ENCODE measurements around the gene CCIN. TPM values are rescaled to one million over a fixed set of nuclear protein-coding genes. Genes with fewer than 3 reads are reported as not detected.
A peak's percentile ranks its signal among the peaks of the same experiment; 100 is the strongest.
"Not testable (repeated sequence)": the region's sequence is repeated elsewhere in the genome, so short reads cannot be mapped to it uniquely, and the experiment has no call there.

Gene CCIN
- total RNA-seq = not detected

- DNase-seq = no peak
Observed at GRCh38 chr9:36169166-36169565, at the start of gene CCIN. Gene CCIN, plus strand, starts transcription at chr9:36169388. Its CDS starts 115 bp downstream, at chr9:36169503.

DNA sequence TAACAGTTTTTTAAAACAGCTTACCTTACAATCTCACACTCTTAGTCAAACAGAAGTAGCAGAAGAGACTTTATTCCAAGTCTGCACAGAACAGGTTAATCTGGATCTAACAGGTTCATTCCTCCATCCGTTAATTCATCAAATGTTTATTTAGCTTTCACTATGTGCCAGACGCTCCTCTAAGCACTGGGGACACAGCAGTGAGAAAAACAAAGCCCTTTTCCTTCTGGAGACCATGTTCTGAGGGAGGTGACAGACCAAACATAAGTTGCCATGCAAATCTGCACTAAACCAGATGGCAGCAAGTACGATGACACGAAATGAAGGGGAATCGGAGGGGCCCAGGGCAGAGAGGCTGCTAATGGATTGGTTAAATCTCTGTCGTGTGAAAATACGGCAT, 49.7 kb upstream of the CCIN start:
- no peak for DNase-seq

DNA sequence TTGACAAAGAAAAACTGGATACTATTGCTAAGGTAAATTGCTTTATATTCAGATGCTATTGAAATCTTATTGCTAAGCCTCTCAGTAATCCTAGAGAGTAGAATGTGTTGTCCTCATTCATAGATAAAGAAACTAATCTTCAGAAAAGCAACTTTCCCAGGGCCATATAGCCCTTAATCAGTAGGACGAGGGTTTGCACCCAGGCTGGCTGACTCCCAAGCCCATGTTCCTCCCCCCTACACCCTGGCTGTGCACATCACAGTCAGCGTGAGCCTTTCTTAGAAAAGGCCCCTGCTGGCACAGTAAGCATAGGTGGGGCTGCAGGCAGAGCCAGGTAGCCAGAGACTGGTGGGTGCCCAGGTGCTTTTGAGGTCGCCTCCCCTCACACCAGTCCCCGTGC, 48.5 kb upstream of the CCIN start:
- no peak for DNase-seq

- DNase-seq = no peak
Observed at GRCh38 chr9:36121971-36122370, 47.2 kb upstream of the CCIN start.

- no peak for DNase-seq
Observed at GRCh38 chr9:36123515-36123914, 45.7 kb upstream of the CCIN start.

DNA sequence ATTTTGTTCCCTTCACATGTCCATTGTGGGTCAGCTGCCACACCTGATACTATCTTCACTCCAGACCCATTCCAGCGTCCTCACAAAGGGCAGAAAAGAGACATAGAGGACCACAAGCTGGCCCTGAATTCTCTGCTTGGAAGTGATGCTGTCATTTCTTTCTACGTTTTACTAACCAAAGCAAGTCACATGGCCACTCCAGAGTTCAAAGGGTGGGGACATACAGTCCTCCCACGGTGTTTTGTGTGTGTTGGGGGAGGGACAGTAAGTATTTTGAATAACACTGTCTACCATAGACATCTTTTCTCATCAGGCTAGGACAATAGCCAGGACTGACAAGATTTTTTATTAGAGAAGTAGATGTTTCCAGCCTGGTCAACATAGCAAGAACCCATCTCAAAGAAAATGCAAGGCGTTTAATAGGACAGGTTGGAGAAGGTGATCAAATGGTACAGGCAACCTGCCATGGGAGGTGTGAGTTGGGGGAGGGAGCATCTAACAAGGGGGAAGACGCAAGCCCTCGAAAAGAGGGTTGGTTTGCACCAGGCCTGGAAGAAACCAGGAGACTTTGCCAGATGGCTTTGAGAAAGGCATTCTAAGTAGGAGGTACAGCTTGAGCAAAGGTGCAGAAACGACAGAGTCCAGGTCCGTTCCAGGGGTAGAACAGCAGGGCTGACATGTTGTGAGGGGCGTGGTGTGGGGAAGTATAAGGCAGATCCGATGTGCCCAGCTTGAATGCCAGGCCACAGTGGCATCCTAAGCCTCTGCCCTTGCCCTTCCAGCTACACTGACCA, 43.9 kb upstream of the CCIN start:
- DNase-seq = no peak

- no peak for DNase-seq
Observed at GRCh38 chr9:36126016-36126730, 43.0 kb upstream of the CCIN start.

GRCh38 chr9:36127652-36128244, 41.4 kb upstream of the CCIN start:
- DNase-seq = no peak

DNA sequence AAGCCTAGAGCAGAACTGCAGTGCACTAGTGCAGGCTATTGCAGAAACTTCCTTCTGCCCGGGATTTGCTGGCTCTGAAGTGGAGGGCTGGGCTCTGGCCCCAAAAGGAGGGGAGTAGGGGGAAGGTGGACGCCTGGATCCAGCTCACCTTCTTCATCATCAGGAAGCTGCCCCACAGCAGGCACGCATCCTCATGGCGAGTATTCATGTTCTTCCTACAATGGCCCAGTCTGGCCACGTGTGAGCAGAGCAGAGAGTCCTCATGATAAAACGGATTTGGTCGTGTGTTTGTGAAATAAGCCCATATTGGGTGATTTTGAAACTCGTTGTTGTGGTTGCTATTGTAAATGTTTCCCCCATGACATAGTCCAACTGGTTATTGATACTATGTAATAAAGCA, 40.8 kb upstream of the CCIN start:
- DNase-seq = no peak

- no peak for DNase-seq
Observed at GRCh38 chr9:36129139-36129538, 40.0 kb upstream of the CCIN start.

GRCh38 chr9:36131666-36132065, 37.5 kb upstream of the CCIN start:
- not testable (repeated sequence) for DNase-seq

- DNase-seq = no peak
Observed at GRCh38 chr9:36132086-36132485, 37.1 kb upstream of the CCIN start.

DNA sequence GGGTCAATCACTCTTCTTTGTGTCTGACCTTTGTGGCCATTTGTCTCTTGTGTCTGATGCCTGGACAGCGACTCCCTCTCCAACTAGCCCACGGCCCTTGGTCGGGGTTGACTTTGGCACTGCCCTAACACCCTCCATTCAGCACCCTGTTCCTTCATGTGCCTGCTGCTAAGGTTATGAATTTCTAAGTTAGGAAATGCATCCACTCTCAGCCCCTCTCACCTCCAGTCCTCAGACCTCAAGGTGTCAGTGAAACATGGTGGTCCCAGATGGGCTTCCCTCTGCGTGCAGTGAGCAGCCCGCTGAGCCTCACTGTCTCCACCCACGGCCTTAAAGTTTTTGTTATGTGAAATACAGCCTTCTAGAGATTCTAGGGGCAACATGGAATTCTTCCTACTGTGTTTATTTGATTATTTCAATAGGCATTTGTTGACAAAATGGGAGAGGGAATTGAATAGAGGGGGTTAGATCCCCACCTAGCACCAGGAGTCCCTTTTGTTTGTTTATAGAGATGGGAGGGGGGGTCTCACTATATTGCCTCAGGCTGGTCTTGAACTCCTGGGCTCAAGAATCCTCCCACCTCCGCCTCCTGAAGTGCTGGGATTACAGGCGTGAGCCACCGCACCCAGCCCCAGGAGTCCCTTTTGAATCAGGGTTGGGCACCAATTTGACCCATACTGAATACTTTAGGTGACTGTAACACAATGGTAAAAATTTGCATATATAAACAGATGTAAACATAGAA, 34.3 kb upstream of the CCIN start:
- no peak for DNase-seq

- no peak for DNase-seq
Observed at GRCh38 chr9:36135741-36136271, 33.4 kb upstream of the CCIN start.

DNA sequence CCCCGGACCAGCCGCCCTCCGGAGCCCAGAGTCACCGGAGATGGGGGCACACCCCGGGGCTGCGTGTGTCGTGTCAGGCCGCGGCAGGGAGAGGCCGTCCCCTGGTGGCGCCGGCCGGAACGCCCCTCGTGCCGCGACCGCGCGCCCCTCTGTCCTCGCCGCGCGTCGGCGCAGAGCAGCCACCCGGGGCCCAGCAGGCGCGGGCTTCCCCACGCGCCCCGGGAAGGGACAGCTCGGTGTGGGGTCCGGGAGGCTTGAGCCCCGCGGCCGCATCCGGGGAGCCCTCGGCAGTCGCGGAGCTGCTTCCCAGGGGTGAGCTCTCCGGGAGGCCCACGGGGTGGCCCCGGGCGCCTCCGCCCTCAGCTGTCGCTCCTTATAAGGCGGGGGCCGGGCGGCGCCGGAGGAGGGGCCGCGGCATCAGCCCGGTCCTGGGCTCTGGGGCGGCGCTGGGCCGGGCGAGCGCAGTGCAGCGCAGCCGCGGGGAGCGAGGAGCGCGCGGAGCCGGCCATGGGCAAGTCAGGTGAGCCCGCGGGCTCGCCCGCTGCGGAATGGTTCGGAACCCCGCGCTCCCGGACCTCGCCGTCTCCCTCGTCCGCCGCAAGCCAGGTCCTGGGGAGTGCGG, 32.8 kb upstream of the CCIN start, which contains the start of gene GLIPR2:
GLIPR2 (plus strand) TSS at position 462 of the 622 bp plus-strand sequence; CDS start at position 508, 46 bp downstream.
- peak; percentile 67 for DNase-seq

- no peak for DNase-seq
Observed at GRCh38 chr9:36136894-36137391, 32.2 kb upstream of the CCIN start.

- DNase-seq = peak; percentile 20
Observed at GRCh38 chr9:36137392-36138004, 31.7 kb upstream of the CCIN start.

- DNase-seq = no peak
Observed at GRCh38 chr9:36138496-36138895, 30.7 kb upstream of the CCIN start.

- DNase-seq = no peak
Observed at GRCh38 chr9:36138901-36139300, 30.3 kb upstream of the CCIN start.

DNA sequence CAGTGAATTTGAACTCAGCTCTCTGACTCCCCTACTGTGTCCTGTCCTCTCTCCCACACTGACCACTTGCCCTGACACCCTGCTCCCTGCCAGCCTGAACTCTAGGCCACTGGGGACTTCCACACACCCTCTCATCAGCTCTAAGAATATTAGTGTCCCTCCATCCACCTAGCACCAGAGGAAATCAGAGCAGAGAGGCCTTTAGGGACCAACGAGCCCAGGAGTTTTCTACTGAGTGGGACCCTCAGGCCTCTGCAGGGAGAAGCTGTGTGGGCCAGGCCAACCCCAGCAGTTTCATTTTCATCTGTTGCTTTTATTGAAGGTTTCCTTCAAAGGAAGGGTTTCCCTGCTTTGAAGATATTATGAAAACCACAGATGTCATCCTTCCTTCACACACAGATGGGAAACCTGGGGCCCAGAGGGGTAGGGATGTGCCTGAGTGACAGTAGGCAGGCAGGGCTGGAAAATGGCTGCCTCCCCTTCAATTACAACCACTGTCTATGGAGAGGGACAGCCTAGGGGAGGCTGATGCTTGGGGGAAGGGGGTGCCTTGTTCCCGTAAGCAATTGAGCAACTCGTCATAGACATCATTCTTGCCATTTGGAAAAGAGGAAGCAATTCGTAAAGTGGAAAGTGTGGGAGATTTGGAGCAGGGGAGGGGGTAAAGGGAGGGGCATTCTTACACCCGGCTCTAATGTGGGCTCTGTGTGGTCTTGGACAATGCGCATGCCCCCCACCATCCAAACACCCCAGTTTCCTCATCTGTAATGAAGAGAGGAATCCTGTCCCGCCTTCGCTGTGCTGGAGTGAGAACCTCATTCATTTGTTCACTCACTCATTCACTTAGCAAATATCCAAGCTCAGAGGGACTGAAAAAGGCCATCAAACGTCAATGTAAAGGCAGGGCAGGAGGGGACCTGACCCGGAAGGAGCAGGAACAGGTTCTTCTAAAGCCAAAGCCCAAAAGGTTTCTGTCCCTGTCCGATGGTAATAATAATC, 28.8 kb upstream of the CCIN start:
- no peak for DNase-seq

Measured in occipital lobe (tissue), 2 donors.